Neural cell (in vitro differentiated cells): ENCODE results near the gene HS2ST1.

ENCODE experiments used
- EP300 ChIP-seq: fragments of 450-650 bp; conservative IDR thresholded peaks from 2 replicates; pipeline ENCODE4 v1.6.1; 2014; ENCODE audit warnings: antibody characterized with exemption, mild to moderate bottlenecking, moderate library complexity; ENCODE audit not compliant: poor library complexity, severe bottlenecking
- EZH2 ChIP-seq: fragments of 200-600, 300-800 bp; shearing (Covaris generic), sonication (generic); IDR thresholded peaks from 2 replicates; pipeline ENCODE4 v1.6.1; 2014; ENCODE audit warnings: antibody characterized with exemption, low read length, borderline replicate concordance, mild to moderate bottlenecking; ENCODE audit not compliant: insufficient read depth, poor library complexity, severe bottlenecking
- POLR2AphosphoS5 ChIP-seq: IDR thresholded peaks from 2 replicates; pipeline ENCODE4 v1.6.1; 2012
- RAD21 ChIP-seq: fragments of 450-650 bp; conservative IDR thresholded peaks from 2 replicates; pipeline ENCODE4 v1.6.1; 2014; ENCODE audit warnings: antibody characterized with exemption, mild to moderate bottlenecking, moderate library complexity
- TAF1 ChIP-seq: IDR thresholded peaks from 2 replicates; pipeline ENCODE4 v1.6.1; 2012; ENCODE audit warnings: low read depth
- TF ChIP-seq, protein P1 (sequence below): fragments of 450-650 bp; IDR thresholded peaks from 2 replicates; pipeline ENCODE4 v1.5.1; 2014; ENCODE audit warnings: antibody characterized with exemption, mild to moderate bottlenecking, moderate library complexity; ENCODE audit not compliant: poor library complexity, severe bottlenecking
- TF ChIP-seq, protein P2 (sequence below): IDR thresholded peaks from 2 replicates; pipeline ENCODE4 v1.6.1; 2012; ENCODE audit warnings: borderline replicate concordance

DNA sequence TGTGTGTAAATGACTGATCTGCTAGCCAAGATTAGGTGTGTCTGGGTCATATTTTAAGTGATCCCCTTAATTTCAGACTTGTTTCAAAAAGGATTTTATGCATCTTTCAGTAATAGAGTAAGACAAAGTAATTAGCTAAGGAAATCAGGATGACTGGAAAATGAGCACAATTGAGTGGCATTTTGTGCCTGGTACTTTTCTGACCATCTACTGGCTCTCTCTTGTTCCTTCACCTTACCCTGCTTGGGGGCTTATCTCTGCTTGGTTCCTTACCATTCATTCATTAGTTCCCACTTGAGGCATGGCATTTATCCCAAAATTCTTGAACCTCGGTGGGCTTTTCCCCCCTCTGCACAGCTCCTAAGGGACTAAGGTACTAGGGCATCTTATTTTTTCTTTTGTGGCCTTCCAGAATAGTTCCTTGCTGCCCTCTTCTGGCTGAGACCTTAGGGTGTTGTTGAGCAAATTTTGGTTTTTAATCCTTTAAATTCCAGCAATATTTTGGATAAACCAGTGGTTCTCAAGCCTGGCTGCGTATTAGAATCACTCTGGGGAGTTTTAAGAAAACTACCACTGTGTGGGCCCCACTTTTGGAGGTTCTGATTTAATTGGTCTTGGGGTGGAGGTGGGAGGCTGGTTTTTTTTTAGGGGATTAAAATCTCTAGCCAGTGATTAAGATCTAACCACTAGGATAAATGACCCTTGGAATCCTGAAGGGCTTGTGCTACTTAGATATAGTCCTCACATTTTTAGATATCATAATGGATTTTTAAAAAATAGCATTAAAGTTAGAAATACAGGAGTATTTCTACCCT lies 50.8 kb downstream of the HS2ST1 start:
- TF ChIP-seq EP300: no peak
- TF ChIP-seq POLR2AphosphoS5: no peak
- TF ChIP-seq, protein P1, sequence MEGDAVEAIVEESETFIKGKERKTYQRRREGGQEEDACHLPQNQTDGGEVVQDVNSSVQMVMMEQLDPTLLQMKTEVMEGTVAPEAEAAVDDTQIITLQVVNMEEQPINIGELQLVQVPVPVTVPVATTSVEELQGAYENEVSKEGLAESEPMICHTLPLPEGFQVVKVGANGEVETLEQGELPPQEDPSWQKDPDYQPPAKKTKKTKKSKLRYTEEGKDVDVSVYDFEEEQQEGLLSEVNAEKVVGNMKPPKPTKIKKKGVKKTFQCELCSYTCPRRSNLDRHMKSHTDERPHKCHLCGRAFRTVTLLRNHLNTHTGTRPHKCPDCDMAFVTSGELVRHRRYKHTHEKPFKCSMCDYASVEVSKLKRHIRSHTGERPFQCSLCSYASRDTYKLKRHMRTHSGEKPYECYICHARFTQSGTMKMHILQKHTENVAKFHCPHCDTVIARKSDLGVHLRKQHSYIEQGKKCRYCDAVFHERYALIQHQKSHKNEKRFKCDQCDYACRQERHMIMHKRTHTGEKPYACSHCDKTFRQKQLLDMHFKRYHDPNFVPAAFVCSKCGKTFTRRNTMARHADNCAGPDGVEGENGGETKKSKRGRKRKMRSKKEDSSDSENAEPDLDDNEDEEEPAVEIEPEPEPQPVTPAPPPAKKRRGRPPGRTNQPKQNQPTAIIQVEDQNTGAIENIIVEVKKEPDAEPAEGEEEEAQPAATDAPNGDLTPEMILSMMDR: no peak
- TF ChIP-seq, protein P2, sequence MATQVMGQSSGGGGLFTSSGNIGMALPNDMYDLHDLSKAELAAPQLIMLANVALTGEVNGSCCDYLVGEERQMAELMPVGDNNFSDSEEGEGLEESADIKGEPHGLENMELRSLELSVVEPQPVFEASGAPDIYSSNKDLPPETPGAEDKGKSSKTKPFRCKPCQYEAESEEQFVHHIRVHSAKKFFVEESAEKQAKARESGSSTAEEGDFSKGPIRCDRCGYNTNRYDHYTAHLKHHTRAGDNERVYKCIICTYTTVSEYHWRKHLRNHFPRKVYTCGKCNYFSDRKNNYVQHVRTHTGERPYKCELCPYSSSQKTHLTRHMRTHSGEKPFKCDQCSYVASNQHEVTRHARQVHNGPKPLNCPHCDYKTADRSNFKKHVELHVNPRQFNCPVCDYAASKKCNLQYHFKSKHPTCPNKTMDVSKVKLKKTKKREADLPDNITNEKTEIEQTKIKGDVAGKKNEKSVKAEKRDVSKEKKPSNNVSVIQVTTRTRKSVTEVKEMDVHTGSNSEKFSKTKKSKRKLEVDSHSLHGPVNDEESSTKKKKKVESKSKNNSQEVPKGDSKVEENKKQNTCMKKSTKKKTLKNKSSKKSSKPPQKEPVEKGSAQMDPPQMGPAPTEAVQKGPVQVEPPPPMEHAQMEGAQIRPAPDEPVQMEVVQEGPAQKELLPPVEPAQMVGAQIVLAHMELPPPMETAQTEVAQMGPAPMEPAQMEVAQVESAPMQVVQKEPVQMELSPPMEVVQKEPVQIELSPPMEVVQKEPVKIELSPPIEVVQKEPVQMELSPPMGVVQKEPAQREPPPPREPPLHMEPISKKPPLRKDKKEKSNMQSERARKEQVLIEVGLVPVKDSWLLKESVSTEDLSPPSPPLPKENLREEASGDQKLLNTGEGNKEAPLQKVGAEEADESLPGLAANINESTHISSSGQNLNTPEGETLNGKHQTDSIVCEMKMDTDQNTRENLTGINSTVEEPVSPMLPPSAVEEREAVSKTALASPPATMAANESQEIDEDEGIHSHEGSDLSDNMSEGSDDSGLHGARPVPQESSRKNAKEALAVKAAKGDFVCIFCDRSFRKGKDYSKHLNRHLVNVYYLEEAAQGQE: no peak
- TF ChIP-seq TAF1: no peak
- no peak for TF ChIP-seq RAD21
- no peak for TF ChIP-seq EZH2
